Measurements from ENCODE around the gene TMEM63B. TPM values are rescaled to one million over a fixed set of nuclear protein-coding genes. Genes with fewer than 3 reads are reported as not detected.

Gene TMEM63B
- polyA plus RNA-seq, 3 donors: 1.3 to 25.7 (median 1.9) TPM

GRCh38 chr6:44101832-44102231, 25.5 kb upstream of the TMEM63B start:
- H3K36me3 Mint-ChIP-seq: peaks cover 42 to 48% of the 10 kb centered on the region in 2 donors
- H3K4me3 Mint-ChIP-seq: no peak overlapping the region
- Histone ChIP-seq H3K9ac (ENCODE audit: insufficient read depth, low read length, poor library complexity, severe bottlenecking) (no peak overlapping the region), H2AFZ (ENCODE audit: insufficient read depth, low read depth, low read length, poor library complexity, severe bottlenecking) (no peak overlapping the region), H3K4me3 (replicated peaks in 1 of 3; ENCODE audit: low read depth in 2 of 3, low read length in 3 of 3) (no peak overlapping the region), H3K4me1 (ENCODE audit: control insufficient read depth in 1 of 2, insufficient read depth in 2 of 2, low read length in 2 of 2) (no peaks in the 10 kb centered on the region), H3K36me3 (replicated peaks in 1 of 2; ENCODE audit: control insufficient read depth in 1 of 2, insufficient read depth in 2 of 2, low read length in 2 of 2) (peaks cover 24 to 48% of the 10 kb centered on the region in 2 donors), H3K9me3 (replicated peaks in 1 of 2; ENCODE audit: control insufficient read depth in 1 of 2, insufficient read depth in 1 of 2, low read length in 2 of 2) (no peaks in the 10 kb centered on the region), H3K79me2 (ENCODE audit: insufficient read depth, low read length) (no peaks in the 10 kb centered on the region), H3K4me2 (replicated peaks; ENCODE audit: extremely low read depth, low read length, poor library complexity, severe bottlenecking) (no peak overlapping the region), H3K27ac (ENCODE audit: low read depth in 1 of 2, low read length in 2 of 2) (no peak overlapping the region), H3K27me3 (ENCODE audit: control insufficient read depth in 2 of 2, insufficient read depth in 2 of 2, low read length in 2 of 2) (no peaks in the 10 kb centered on the region), H4K20me1 (ENCODE audit: insufficient read depth, low read length) (peaks cover 19% of the 10 kb centered on the region)
- WGBS (ENCODE audit: insufficient coverage): 88% methylated on average over 4 of the region's 4 CpGs
- DNase-seq: no peak
- H3K27ac Mint-ChIP-seq: peak overlapping the region in 1 of 7 donors; percentile 3
- no peaks in the 10 kb centered on the region for H3K9me3 Mint-ChIP-seq
- intact Hi-C loops (cut with micrococcal nuclease): loop anchor here in 1 of 2 donors (5.0 kb wide), 1 partner anchor 40 kb away; no protein-coding TSS in a partner anchor
- TF ChIP-seq CTCF (IDR thresholded peaks at IDR 0.05): no peak
- peaks cover 0 to 3% (median 0%) of the 10 kb centered on the region in 3 donors for H3K27me3 Mint-ChIP-seq (ENCODE audit: low read depth in 3 of 3)
- peaks cover 4% of the 10 kb centered on the region for H3K4me1 Mint-ChIP-seq

DNA sequence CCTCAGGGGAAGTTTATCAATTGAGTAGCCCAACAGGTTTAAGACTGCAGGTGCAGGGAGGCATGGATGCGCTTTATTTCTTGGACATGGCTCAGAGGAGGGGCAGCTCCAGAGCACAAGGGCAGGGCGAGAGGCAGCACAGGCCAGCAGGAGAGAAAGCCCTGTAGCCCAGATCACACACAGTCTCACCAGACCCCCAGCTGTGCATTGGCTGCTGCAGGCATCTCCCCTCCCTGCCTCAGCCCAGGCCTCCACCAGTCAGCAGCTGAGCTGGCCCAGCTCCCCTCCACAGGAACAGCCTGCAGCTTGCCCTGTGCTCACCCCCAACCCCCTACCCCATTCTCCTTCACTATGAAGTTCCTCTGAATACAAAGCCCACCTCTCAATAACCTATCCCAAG, 24.8 kb upstream of the TMEM63B start:
- Histone ChIP-seq H3K4me1 (ENCODE audit: control insufficient read depth in 1 of 2, insufficient read depth in 2 of 2, low read length in 2 of 2) (no peaks in the 10 kb centered on the region), H3K4me3 (replicated peaks in 1 of 3; ENCODE audit: low read depth in 2 of 3, low read length in 3 of 3) (no peak overlapping the region), H3K27ac (ENCODE audit: low read depth in 1 of 2, low read length in 2 of 2) (no peak overlapping the region), H3K27me3 (ENCODE audit: control insufficient read depth in 2 of 2, insufficient read depth in 2 of 2, low read length in 2 of 2) (no peaks in the 10 kb centered on the region), H3K4me2 (replicated peaks; ENCODE audit: extremely low read depth, low read length, poor library complexity, severe bottlenecking) (no peak overlapping the region), H3K79me2 (ENCODE audit: insufficient read depth, low read length) (no peaks in the 10 kb centered on the region), H2AFZ (ENCODE audit: insufficient read depth, low read depth, low read length, poor library complexity, severe bottlenecking) (no peak overlapping the region), H3K36me3 (replicated peaks in 1 of 2; ENCODE audit: control insufficient read depth in 1 of 2, insufficient read depth in 2 of 2, low read length in 2 of 2) (peaks cover 26 to 53% of the 10 kb centered on the region in 2 donors), H4K20me1 (ENCODE audit: insufficient read depth, low read length) (peaks cover 20% of the 10 kb centered on the region), H3K9me3 (replicated peaks in 1 of 2; ENCODE audit: control insufficient read depth in 1 of 2, insufficient read depth in 1 of 2, low read length in 2 of 2) (no peaks in the 10 kb centered on the region), H3K9ac (ENCODE audit: insufficient read depth, low read length, poor library complexity, severe bottlenecking) (no peak overlapping the region)
- Mint-ChIP-seq H3K4me3 (no peak overlapping the region), H3K4me1 (peaks cover 4% of the 10 kb centered on the region), H3K27me3 (ENCODE audit: low read depth in 3 of 3) (peaks cover 0 to 3% (median 0%) of the 10 kb centered on the region in 3 donors), H3K27ac (no peak overlapping the region), H3K9me3 (no peaks in the 10 kb centered on the region), H3K36me3 (peaks cover 45 to 55% of the 10 kb centered on the region in 2 donors)
- no peak for TF ChIP-seq CTCF (IDR thresholded peaks at IDR 0.05)
- no peak for DNase-seq
- WGBS (ENCODE audit: insufficient coverage): 100% methylated on average over 1 of the region's 2 CpGs
- intact Hi-C loops (cut with micrococcal nuclease): loop anchor here in 1 of 2 donors (5.0 kb wide), 1 partner anchor 40 kb away; no protein-coding TSS in a partner anchor
